H9 (cell line): ENCODE results near the gene BACH2. TPM values are rescaled to one million over a fixed set of nuclear protein-coding genes. Genes with fewer than 3 reads are reported as not detected.

Experiments used
- DNase-seq: peaks from one replicate; pipeline ENCODE4 v3.0.0-alpha.2; 2017
- H2AFZ ChIP-seq: one replicate; pipeline ENCODE4 v1.6.1; 2013; ENCODE audit warnings: mild to moderate bottlenecking, low read length, control low read depth, moderate library complexity
- H2AK5ac ChIP-seq: 2 replicates; pipeline ENCODE4 v1.6.1; 2013; ENCODE audit warnings: low read length, control low read depth, mixed read lengths; ENCODE audit not compliant: insufficient read length
- H2BK120ac ChIP-seq: one replicate; pipeline ENCODE4 v1.6.1; 2013; ENCODE audit warnings: low read depth, mild to moderate bottlenecking, low read length, control low read depth, inconsistent platforms; ENCODE audit not compliant: poor library complexity, severe bottlenecking
- H2BK12ac ChIP-seq: 2 replicates; pipeline ENCODE4 v1.6.1; 2013; ENCODE audit warnings: low read length, control low read depth, mixed read lengths, low read depth; ENCODE audit not compliant: insufficient read length
- H2BK15ac ChIP-seq: 2 replicates; pipeline ENCODE4 v1.6.1; 2013; ENCODE audit warnings: low read depth, low read length, control low read depth
- H2BK20ac ChIP-seq: one replicate; pipeline ENCODE4 v1.6.1; 2013; ENCODE audit warnings: low read depth, mild to moderate bottlenecking, low read length, control low read depth, inconsistent platforms; ENCODE audit not compliant: poor library complexity, severe bottlenecking
- H2BK5ac ChIP-seq: 2 replicates; pipeline ENCODE4 v1.6.1; 2013; ENCODE audit warnings: low read length, control low read depth, mixed read lengths; ENCODE audit not compliant: insufficient read length
- H3K14ac ChIP-seq: 2 replicates; pipeline ENCODE4 v1.6.1; 2013; ENCODE audit warnings: low read length, control low read depth; ENCODE audit not compliant: insufficient read depth
- H3K18ac ChIP-seq: 2 replicates; pipeline ENCODE4 v1.6.1; 2013; ENCODE audit warnings: low read depth, mild to moderate bottlenecking, mixed read lengths, low read length, control low read depth; ENCODE audit not compliant: insufficient read length
- H3K23ac ChIP-seq: 2 replicates; pipeline ENCODE4 v1.6.1; 2013; ENCODE audit warnings: low read length, control low read depth, mixed read lengths, low read depth; ENCODE audit not compliant: insufficient read length
- H3K23me2 ChIP-seq: 2 replicates; pipeline ENCODE4 v1.6.1; 2013; ENCODE audit warnings: low read depth, mild to moderate bottlenecking, mixed read lengths, low read length, control low read depth; ENCODE audit not compliant: insufficient read length, poor library complexity, severe bottlenecking
- H3K27ac ChIP-seq: 2 replicates; pipeline ENCODE4 v1.5.1; 2013; ENCODE audit warnings: low read length, control low read depth, mixed read lengths, low read depth; ENCODE audit not compliant: insufficient read length
- H3K27me3 ChIP-seq: 2 replicates; pipeline ENCODE4 v1.6.1; 2013; ENCODE audit warnings: low read length, control low read depth, inconsistent platforms; ENCODE audit not compliant: insufficient read depth
- H3K4ac ChIP-seq: 2 replicates; pipeline ENCODE4 v1.6.1; 2013; ENCODE audit warnings: low read depth, mild to moderate bottlenecking, control low read depth, inconsistent platforms, low read length, moderate library complexity
- H3K4me1 ChIP-seq: 2 replicates; pipeline ENCODE4 v1.6.1; 2013; ENCODE audit warnings: low read length, control low read depth, inconsistent platforms; ENCODE audit not compliant: insufficient read depth
- H3K4me2 ChIP-seq: 2 replicates; pipeline ENCODE4 v1.6.1; 2013; ENCODE audit warnings: low read length, control low read depth, mixed read lengths; ENCODE audit not compliant: insufficient read length, insufficient read depth
- H3K56ac ChIP-seq: 2 replicates; pipeline ENCODE4 v1.6.1; 2013; ENCODE audit warnings: low read depth, mild to moderate bottlenecking, mixed read lengths, low read length, control low read depth; ENCODE audit not compliant: insufficient read length
- H3K79me1 ChIP-seq: 2 replicates; pipeline ENCODE4 v1.6.1; 2013; ENCODE audit warnings: low read depth, mild to moderate bottlenecking, moderate library complexity, low read length, control low read depth, inconsistent platforms; ENCODE audit not compliant: insufficient read depth, poor library complexity, severe bottlenecking
- H3K79me2 ChIP-seq: 2 replicates; pipeline ENCODE4 v1.6.1; 2013; ENCODE audit warnings: low read length, control low read depth, inconsistent platforms; ENCODE audit not compliant: insufficient read depth
- H3K9ac ChIP-seq: 2 replicates; pipeline ENCODE4 v1.6.1; 2013; ENCODE audit warnings: low read length, control low read depth, mixed read lengths; ENCODE audit not compliant: insufficient read length; ENCODE audit errors: extremely low read depth
- H3K9me3 ChIP-seq: one replicate; pipeline ENCODE4 v1.6.1; 2013; ENCODE audit warnings: low read depth, low read length, inconsistent platforms; ENCODE audit not compliant: control insufficient read depth
- H3T11ph ChIP-seq: one replicate; pipeline ENCODE4 v1.6.1; 2013; ENCODE audit warnings: mild to moderate bottlenecking, low read length, control low read depth, inconsistent platforms
- H4K20me1 ChIP-seq: one replicate; pipeline ENCODE4 v1.6.1; 2013; ENCODE audit not compliant: control insufficient read depth, insufficient read length, insufficient read depth
- H4K5ac ChIP-seq: 2 replicates; pipeline ENCODE4 v1.6.1; 2013; ENCODE audit warnings: low read depth, mild to moderate bottlenecking, mixed read lengths, low read length, control low read depth; ENCODE audit not compliant: insufficient read length
- H4K8ac ChIP-seq: replicated peaks from 2 replicates; pipeline ENCODE4 v1.6.1; 2013; ENCODE audit warnings: low read length, control low read depth, mixed read lengths, low read depth; ENCODE audit not compliant: insufficient read length
- H4K91ac ChIP-seq: 2 replicates; pipeline ENCODE4 v1.6.1; 2013; ENCODE audit warnings: low read depth, mild to moderate bottlenecking, moderate library complexity, mixed read lengths, low read length, control low read depth; ENCODE audit not compliant: insufficient read length
- H3K27ac Mint-ChIP-seq, 3 experiments: 2 replicates in 2 of 3; 3 replicates in 1 of 3; pipeline ENCODE4 v1.8.0; 2020 to 2021; ENCODE audit warnings: mixed read lengths in 3 of 3, mild to moderate bottlenecking in 1 of 3, moderate library complexity in 1 of 3
- H3K27me3 Mint-ChIP-seq: 2 replicates; pipeline ENCODE4 v1.8.0; 2021; ENCODE audit warnings: low read depth, mild to moderate bottlenecking, moderate library complexity, mixed read lengths
- H3K36me3 Mint-ChIP-seq, 3 experiments: 2 replicates in 2 of 3; 3 replicates in 1 of 3; pipeline ENCODE4 v1.8.0; 2020 to 2021; ENCODE audit warnings: low read depth in 3 of 3, mixed read lengths in 3 of 3; ENCODE audit not compliant: insufficient read depth in 1 of 3
- H3K4me1 Mint-ChIP-seq, 2 experiments: 2 replicates each; pipeline ENCODE4 v1.8.0; 2020; ENCODE audit warnings: mixed read lengths in 2 of 2
- H3K4me3 Mint-ChIP-seq, 2 experiments: 2 replicates in 1 of 2; 3 replicates in 1 of 2; pipeline ENCODE4 v1.8.0; 2020 to 2021; ENCODE audit warnings: mild to moderate bottlenecking in 2 of 2, mixed read lengths in 2 of 2, moderate library complexity in 1 of 2
- H3K9me3 Mint-ChIP-seq, 2 experiments: 2 replicates in 1 of 2; 3 replicates in 1 of 2; pipeline ENCODE4 v1.8.0; 2020; ENCODE audit warnings: mild to moderate bottlenecking in 2 of 2, mixed read lengths in 2 of 2, moderate library complexity in 1 of 2
- WGBS: extraction: QIAGEN DNeasy Blood & Tissue Kit; methylation state at CpG from one replicate; pipeline ENCODE4 v1.1.7; 2013; ENCODE audit warnings: missing lambda C conversion rate, low lambda C conversion rate, mixed read lengths; ENCODE audit not compliant: insufficient read length; ENCODE audit errors: extremely low coverage; 5-methylcytosine and 5-hydroxymethylcytosine counted together
- total RNA-seq: library from RNA; stranded (reverse); gene quantifications from 2 replicates; pipeline ENCODE4 v1.2.1, GENCODE V29; 2021
- TF ChIP-seq, protein P1 (sequence below): fragments of 200-600 bp; sonication (generic); conservative IDR thresholded peaks from 3 replicates; pipeline ENCODE4 v1.8.0; 2021; ENCODE audit warnings: antibody characterized with exemption, mild to moderate bottlenecking

The BACH2 gene
- total RNA-seq, 1 experiment from 2014 or later: 2.0 TPM

DNA sequence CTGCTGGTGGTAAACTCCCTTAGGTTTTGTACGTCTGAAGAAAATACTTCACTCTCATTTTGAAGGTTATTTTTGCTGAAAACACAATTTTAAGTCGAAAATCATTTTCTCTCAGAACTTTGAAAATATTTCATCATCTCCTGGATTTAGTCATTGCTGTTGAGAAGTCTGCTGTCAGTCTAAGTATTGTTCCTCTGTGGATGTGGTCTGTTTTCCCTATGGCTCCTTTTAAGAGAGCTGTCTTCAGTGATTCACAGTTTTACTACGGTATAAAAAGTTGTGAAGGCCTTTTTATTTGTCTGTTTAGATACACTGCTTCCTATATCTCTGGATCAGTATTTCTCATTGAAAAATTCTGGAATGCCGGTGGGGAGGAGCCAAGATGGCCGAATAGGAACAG lies 243.0 kb downstream of the BACH2 start:
- Mint-ChIP-seq H3K9me3 (peaks cover 36 to 40% of the 10 kb centered on the region in 2 experiments), H3K4me3 (no peak overlapping the region), H3K27me3 (no peaks in the 10 kb centered on the region; the same call in 1 of the 2 replicates), H3K27ac (no peak overlapping the region), H3K4me1 (no peaks in the 10 kb centered on the region), H3K36me3 (peaks cover 8 to 28% (median 21%) of the 10 kb centered on the region in 3 experiments; a peak in 6 of 7 replicates)
- Histone ChIP-seq H4K5ac (no peak overlapping the region), H3K23me2 (no peaks in the 10 kb centered on the region), H4K8ac (no peak overlapping the region), H2BK120ac (no peak overlapping the region), H4K20me1 (no peaks in the 10 kb centered on the region), H3K27me3 (no peaks in the 10 kb centered on the region), H2BK5ac (no peak overlapping the region), H4K91ac (no peak overlapping the region), H3K23ac (no peak overlapping the region), H2BK12ac (no peak overlapping the region), H3T11ph (no peak overlapping the region), H3K18ac (no peak overlapping the region), H3K56ac (no peak overlapping the region), H3K14ac (no peak overlapping the region), H3K9me3 (peaks cover 12% of the 10 kb centered on the region), H2AK5ac (no peak overlapping the region), H3K27ac (no peak overlapping the region), H3K4ac (no peak overlapping the region), H3K79me1 (no peaks in the 10 kb centered on the region), H3K4me2 (no peak overlapping the region), H2AFZ (no peak overlapping the region), H3K79me2 (no peaks in the 10 kb centered on the region), H3K9ac (no peak overlapping the region), H2BK15ac (no peak overlapping the region), H3K4me1 (no peaks in the 10 kb centered on the region), H2BK20ac (no peak overlapping the region)
- WGBS: no CpG with 5 or more reads among the region's 5 CpGs
- DNase-seq: no peak
- TF ChIP-seq, protein P1, sequence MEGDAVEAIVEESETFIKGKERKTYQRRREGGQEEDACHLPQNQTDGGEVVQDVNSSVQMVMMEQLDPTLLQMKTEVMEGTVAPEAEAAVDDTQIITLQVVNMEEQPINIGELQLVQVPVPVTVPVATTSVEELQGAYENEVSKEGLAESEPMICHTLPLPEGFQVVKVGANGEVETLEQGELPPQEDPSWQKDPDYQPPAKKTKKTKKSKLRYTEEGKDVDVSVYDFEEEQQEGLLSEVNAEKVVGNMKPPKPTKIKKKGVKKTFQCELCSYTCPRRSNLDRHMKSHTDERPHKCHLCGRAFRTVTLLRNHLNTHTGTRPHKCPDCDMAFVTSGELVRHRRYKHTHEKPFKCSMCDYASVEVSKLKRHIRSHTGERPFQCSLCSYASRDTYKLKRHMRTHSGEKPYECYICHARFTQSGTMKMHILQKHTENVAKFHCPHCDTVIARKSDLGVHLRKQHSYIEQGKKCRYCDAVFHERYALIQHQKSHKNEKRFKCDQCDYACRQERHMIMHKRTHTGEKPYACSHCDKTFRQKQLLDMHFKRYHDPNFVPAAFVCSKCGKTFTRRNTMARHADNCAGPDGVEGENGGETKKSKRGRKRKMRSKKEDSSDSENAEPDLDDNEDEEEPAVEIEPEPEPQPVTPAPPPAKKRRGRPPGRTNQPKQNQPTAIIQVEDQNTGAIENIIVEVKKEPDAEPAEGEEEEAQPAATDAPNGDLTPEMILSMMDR: no peak
